Activated naive CD4-positive, alpha-beta T cell treated with Interleukin-2 at 50 U/mL for 16 hours (primary cell): ENCODE results near the gene CCDC102A.

Source experiments
- DNase-seq: peaks from one replicate; pipeline ENCODE4 v3.0.0-alpha.2; 2020

CCDC102A gene

DNA sequence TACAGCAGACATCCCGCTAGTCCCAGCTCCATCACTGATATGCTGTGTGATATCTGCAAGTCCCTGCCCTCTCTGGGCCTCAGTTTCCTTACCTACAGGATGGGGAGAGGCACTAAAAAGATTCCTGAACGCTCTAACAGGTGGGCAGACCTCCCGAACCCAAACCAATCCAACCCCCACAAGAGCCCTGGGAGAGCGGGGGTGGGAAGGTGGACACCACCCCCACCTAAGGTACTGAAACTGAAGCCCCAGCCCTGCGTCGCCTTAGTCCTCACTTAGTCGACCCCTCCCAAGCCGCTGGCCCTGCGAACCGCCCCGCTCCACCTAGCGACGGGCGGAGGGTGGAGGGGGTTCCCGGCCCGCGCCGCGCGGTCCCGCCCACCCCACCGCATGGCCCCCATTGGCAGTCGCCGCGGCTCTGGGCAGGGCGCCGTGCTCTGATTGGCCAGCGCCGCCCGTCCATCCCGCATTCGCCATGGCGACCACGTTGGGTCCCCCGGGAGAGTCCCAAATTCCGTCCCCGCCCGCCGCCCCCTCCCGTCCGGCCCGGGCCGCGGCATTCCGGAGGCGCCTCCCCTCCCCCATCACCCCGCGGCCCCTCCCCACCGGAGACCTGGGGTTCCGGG lies 578 bp downstream of the CCDC102A start:
- peak; percentile 95 for DNase-seq

GRCh38 chr16:57534881-57535658 lies 1.3 kb downstream of the CCDC102A start:
- no peak for DNase-seq

DNA sequence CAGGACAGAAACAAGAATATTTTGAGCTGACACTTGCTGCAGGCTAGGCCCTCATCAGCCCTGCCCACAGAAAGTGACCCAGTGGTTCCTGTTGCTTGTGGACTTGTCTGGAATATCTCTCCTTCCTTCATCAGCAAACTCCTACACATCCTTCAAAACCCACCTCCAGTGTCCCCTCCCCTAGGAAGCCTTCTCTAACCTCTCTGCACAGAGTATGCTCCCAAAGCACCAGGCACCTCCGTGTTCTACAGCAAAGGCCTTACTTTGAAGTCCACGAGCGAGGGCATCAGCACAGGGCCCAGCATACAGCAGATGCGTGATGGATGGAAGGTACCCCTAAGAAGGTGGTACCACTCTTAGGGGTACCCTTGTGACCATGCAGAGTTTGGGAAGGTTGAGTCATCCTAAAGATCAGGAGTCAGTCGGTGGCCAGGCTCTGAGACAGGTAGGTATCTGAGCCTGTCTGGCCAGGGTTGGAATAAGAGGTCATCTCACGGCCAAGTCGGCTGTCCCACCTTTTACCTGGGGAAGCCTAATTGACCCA lies 2.0 kb downstream of the CCDC102A start:
- no peak for DNase-seq

DNA sequence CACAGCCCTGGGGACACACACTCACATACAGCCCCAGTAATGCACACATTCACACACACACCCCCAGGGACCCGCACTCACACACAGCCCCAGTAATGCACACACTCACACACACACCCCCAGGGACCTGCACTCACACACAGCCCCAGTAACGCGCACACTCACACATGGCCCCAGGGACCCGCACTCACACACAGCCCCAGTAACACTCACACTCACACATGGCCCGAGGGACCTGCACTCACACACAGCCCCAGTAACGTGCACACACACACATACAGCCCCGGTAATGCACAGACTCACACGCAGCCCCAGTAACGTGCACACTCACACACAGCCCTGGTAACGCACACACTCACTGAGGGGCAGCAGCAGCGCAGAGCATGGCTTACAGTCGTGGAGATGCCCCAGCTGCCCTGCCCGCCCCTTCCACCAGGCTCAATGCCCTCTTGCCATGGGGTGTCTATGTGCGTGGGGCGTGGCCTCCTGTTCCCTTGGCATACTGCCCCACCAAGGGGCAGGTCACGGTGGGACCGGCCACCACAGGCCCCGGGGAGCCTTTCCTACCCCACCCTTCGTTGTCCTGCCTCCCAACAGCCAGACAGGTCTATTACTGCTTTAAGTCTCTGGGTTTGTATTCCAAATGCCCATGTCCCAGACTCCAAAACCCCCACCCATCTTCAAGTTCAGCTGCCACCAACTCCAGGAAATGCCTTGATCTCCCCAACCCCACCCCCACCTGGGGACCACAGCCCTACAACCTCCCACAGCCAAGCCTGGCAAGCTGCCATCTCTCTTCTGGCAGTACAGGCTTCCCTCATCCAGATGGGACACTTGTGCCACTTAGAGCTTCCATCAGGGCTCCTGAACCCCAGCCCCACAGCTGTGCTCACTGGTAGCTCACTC lies 2.7 kb downstream of the CCDC102A start:
- peak; percentile 27 for DNase-seq

DNA sequence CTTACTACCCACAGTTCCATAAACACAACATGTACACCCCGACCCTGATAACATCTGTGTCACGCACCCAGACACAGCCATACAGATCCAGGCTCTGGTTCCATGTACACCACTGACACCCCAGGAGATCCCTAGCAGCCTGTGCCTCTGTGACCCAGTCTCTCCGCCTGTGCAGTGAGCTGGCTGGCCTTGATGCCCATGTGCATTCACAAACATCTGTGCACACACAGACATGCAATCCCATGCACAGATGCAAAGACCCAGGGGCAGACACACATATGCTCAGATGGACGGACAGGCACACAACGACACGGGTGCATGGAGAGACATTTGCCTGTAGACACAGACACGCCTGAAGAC lies 4.1 kb downstream of the CCDC102A start:
- no peak for DNase-seq

DNA sequence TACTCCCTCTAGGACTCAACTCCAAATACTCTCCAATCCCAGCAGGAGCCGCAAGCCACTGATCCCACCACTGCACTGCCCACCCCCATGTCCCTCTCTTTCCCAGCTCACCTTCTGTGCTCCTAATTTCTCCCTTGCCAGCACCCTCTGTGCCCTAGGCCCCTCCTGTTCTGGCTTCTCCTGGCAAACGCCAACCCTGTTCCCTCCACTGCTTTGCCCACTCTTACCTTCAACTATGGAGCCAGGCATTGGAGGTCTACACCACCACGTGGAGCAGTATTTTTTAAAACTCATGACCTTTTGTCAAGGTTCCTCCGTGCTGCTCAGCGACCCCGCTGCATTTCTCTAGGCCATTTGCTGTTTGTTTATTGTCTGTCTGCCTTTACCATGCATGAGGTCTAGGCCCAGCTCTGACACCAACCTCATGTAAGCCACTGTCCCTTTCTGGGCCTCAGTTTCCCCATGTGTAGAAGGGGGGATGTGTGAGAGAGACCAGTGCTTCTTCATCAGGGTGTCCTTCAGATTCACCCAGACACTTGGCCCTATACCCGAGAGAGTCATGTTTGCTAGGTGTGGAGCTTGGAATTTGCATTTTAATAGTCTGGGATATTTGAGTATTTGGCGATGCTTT lies 4.6 kb downstream of the CCDC102A start:
- DNase-seq, result no peak

DNA sequence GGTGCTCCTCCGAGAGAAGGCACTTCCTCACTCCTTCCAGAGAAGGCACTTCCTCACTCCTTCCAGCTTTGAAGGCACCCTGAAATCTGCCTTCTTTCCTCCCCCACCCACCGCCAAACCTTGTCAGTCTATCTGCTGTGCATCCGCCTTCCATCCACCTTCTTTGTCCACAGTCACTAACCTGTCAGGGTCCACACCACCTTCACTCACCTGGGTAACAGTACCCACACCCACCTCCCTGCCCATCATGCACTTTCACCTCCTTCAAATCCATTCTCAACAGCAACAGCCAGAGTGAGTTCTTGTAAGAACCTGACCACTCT lies 5.2 kb downstream of the CCDC102A start:
- DNase-seq, result no peak

GRCh38 chr16:57530522-57531252 lies 5.7 kb downstream of the CCDC102A start:
- DNase-seq, result no peak

DNA sequence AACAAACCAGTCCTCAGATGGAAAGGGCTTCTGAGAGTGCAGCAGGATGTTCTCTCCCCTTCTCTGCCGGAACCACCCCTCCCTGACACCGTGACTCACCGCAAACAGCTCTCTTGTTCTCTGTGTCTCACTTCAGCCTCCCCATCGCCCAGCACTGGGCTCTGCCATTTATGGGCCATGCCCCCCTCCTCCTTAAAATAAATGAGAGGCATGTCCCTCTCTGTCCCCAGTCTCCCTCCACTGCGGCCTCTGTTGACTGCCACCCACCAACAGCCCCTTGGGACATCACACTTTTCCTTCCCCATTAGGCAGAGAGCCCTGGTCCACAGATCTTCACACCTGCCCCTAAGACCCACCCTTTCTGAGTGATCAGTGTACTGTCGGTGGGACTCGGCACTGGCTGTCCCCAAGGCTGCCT lies 6.3 kb downstream of the CCDC102A start:
- peak; percentile 68 for DNase-seq

DNA sequence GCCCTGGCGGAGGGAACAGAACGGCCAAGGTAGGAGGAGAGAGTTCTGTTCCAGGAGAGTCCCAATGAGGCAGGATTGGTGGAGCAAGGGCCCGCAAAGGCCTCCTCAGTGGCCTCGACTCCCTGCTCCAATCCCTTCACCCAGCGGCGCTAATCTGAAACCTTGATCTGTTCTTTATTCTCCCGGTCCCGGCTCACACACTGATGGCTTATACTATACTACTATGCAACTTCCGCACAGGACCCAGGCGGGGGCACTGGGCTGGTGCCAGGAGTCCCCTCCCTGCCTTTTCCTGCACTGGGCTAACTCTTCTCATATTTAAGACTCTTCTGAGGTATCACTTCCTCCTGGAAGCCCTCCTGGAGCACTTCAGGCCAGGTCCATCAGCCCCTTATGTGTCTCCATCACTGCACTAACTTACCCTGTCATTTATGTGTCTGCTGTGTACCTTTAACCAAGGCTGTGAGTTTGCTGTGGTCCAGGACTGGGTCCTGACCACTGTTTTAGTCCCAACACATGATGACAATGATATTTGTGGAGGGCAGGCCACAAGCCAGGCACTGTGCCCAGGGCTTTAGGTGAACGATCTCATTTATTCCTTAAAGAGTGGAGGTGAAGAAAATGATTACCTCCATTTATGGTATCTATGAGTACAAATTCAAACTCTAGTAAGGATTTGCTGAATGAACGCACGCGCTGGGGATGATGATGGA lies 6.8 kb downstream of the CCDC102A start:
- no peak for DNase-seq

GRCh38 chr16:57528499-57529390 lies 7.6 kb downstream of the CCDC102A start:
- DNase-seq, result no peak

- DNase-seq, result no peak
Observed at GRCh38 chr16:57527610-57528360, 8.6 kb downstream of the CCDC102A start.

DNA sequence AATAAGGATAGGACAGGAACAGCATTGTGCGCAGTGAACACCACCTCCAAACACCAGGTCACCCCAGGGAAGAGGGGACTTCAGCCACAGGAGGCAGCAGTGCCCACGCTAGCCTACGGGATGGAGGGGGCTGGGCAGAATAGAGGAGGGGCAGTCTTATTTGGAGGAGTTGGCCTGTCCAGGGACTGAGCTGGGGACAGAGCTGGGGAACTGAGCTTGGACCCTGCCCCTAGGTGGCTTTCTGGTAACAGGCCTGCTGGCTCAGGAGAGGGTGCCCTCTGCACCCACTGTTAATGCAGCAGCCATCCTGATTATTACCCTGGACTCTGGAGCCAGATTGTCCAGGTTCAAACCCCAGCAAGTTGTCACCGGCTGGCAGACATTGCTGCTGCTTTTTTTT lies 9.3 kb downstream of the CCDC102A start:
- DNase-seq, result no peak

- DNase-seq, result no peak
Observed at GRCh38 chr16:57526498-57526897, 9.9 kb downstream of the CCDC102A start.

- DNase-seq, result no peak
Observed at GRCh38 chr16:57525761-57526160, 10.6 kb downstream of the CCDC102A start.

DNA sequence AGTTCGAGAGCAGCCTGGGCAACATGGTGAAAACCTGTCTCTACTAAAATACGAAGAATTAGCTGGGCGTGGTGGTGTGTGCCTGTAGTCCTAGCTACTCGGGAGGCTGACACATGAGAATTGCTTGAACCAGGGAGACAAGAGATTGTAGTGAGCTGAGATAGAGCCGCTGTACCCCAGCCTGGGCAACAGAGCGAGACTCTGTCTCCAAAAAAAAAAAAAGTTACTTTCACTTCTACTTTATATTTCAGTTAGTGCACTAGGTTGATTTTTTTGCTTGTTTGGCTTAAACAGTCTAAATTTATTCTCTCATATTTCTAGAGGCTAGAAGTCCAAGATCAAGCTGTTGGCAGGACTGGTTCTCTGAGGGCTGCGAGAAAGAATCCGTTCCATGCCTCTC lies 13.4 kb downstream of the CCDC102A start:
- DNase-seq, result no peak

DNA sequence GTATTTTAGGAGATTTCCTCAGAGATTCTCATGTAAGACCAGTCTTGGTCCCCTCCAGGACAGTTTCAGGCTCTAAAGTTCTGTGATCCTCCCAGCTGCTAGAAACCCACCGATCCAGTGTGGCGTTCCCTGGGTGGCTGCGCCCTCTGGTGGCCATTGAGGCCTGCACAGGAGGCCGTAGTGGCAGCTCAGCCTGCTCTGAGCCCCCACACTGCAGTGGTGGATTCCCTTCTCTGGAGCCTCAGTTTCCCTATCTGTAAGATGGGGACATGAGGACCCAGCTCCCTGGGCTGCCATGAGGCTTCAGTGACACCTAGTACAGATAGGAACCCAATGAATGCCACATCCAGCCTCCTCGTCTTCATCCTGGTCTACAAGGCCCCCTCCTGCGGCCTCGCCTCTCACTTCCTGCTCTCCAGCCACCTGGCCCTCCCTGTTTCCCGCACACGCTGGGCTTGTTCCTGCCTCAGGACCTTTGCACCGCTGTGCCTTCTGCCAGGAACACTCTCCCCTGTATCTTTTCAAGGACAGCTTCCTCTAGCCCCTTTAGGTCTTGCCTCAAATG lies 16.5 kb downstream of the CCDC102A start:
- peak; percentile 82 for DNase-seq

DNA sequence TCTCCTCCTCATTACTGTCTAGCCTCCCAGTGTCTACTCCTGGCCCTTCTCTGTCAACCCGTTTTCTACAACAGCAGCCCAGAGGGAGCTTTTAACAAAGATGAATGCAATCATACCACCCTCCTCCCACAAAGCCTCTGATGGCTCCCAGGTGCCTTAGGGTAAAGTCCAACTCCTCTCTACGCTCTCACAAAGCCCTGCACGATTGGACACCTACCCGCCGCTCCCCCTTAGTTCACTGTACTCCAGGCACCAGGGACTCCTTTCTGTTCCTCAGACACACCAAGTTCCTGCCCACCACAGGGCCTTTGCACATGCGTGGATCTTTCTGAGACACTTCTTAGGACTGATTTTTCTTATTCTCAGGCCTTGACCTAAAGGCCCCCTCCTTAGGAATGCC lies 17.4 kb downstream of the CCDC102A start:
- DNase-seq, result no peak

GRCh38 chr16:57518520-57518919 lies 17.9 kb downstream of the CCDC102A start:
- DNase-seq, result no peak
